ENCODE results near the gene C4B. TPM values are rescaled to one million over a fixed set of nuclear protein-coding genes. Genes with fewer than 3 reads are reported as not detected.
"Not testable (repeated sequence)": the region's sequence is repeated elsewhere in the genome, so short reads cannot be mapped to it uniquely, and the experiment has no call there.

Gene C4B
- total RNA-seq, 3 donors from 2014 or later: 4.9 to 5.3 (median 5.2) TPM

GRCh38 chr6:32005538-32005880 lies 9.1 kb upstream of the C4B start:
- H3K9me3 Mint-ChIP-seq; DNase-seq; H3K4me1 Mint-ChIP-seq (ENCODE audit: low read depth); H3K4me3 Mint-ChIP-seq; H3K36me3 Mint-ChIP-seq (ENCODE audit: insufficient read depth); H3K27me3 Mint-ChIP-seq (ENCODE audit: low read depth); ATAC-seq: not testable (repeated sequence)

GRCh38 chr6:32005991-32006529 lies 8.5 kb upstream of the C4B start:
- H3K27me3 Mint-ChIP-seq (ENCODE audit: low read depth); H3K36me3 Mint-ChIP-seq (ENCODE audit: insufficient read depth); H3K4me3 Mint-ChIP-seq; H3K9me3 Mint-ChIP-seq; H3K4me1 Mint-ChIP-seq (ENCODE audit: low read depth); DNase-seq; ATAC-seq: not testable (repeated sequence)

- not testable (repeated sequence) for H3K27me3 Mint-ChIP-seq (ENCODE audit: low read depth); H3K4me3 Mint-ChIP-seq; ATAC-seq; DNase-seq; H3K4me1 Mint-ChIP-seq (ENCODE audit: low read depth); H3K36me3 Mint-ChIP-seq (ENCODE audit: insufficient read depth); H3K9me3 Mint-ChIP-seq
Observed at GRCh38 chr6:32007086-32007485, 7.5 kb upstream of the C4B start.

GRCh38 chr6:32008037-32008436 lies 6.6 kb upstream of the C4B start:
- not testable (repeated sequence) for H3K27me3 Mint-ChIP-seq (ENCODE audit: low read depth); H3K9me3 Mint-ChIP-seq; H3K36me3 Mint-ChIP-seq (ENCODE audit: insufficient read depth); ATAC-seq; DNase-seq; H3K4me3 Mint-ChIP-seq; H3K4me1 Mint-ChIP-seq (ENCODE audit: low read depth)

- H3K4me3 Mint-ChIP-seq; H3K27me3 Mint-ChIP-seq (ENCODE audit: low read depth); DNase-seq; H3K36me3 Mint-ChIP-seq (ENCODE audit: insufficient read depth); ATAC-seq; H3K9me3 Mint-ChIP-seq; H3K4me1 Mint-ChIP-seq (ENCODE audit: low read depth): not testable (repeated sequence)
Observed at GRCh38 chr6:32008616-32009015, 6.0 kb upstream of the C4B start.

GRCh38 chr6:32009537-32009936 lies 5.1 kb upstream of the C4B start:
- not testable (repeated sequence) for ATAC-seq; H3K27me3 Mint-ChIP-seq (ENCODE audit: low read depth); H3K36me3 Mint-ChIP-seq (ENCODE audit: insufficient read depth); H3K4me1 Mint-ChIP-seq (ENCODE audit: low read depth); H3K9me3 Mint-ChIP-seq; DNase-seq; H3K4me3 Mint-ChIP-seq

GRCh38 chr6:32010856-32011530 lies 3.6 kb upstream of the C4B start:
- H3K36me3 Mint-ChIP-seq (ENCODE audit: insufficient read depth); DNase-seq; ATAC-seq; H3K4me1 Mint-ChIP-seq (ENCODE audit: low read depth); H3K9me3 Mint-ChIP-seq; H3K4me3 Mint-ChIP-seq; H3K27me3 Mint-ChIP-seq (ENCODE audit: low read depth): not testable (repeated sequence)

GRCh38 chr6:32012941-32013617 lies 1.5 kb upstream of the C4B start:
- not testable (repeated sequence) for H3K27me3 Mint-ChIP-seq (ENCODE audit: low read depth); H3K4me1 Mint-ChIP-seq (ENCODE audit: low read depth); DNase-seq; ATAC-seq; H3K36me3 Mint-ChIP-seq (ENCODE audit: insufficient read depth); H3K4me3 Mint-ChIP-seq; H3K9me3 Mint-ChIP-seq

- H3K27me3 Mint-ChIP-seq (ENCODE audit: low read depth); H3K9me3 Mint-ChIP-seq; ATAC-seq; H3K4me1 Mint-ChIP-seq (ENCODE audit: low read depth); DNase-seq; H3K4me3 Mint-ChIP-seq; H3K36me3 Mint-ChIP-seq (ENCODE audit: insufficient read depth): not testable (repeated sequence)
Observed at GRCh38 chr6:32013738-32014137, 857 bp upstream of the C4B start.

- not testable (repeated sequence) for H3K4me1 Mint-ChIP-seq (ENCODE audit: low read depth); H3K4me3 Mint-ChIP-seq; ATAC-seq; H3K27me3 Mint-ChIP-seq (ENCODE audit: low read depth); H3K9me3 Mint-ChIP-seq; DNase-seq; H3K36me3 Mint-ChIP-seq (ENCODE audit: insufficient read depth)
Observed at GRCh38 chr6:32022100-32022499, 7.5 kb downstream of the C4B start.

GRCh38 chr6:32028631-32029030 lies 14.0 kb downstream of the C4B start:
- H3K9me3 Mint-ChIP-seq; H3K36me3 Mint-ChIP-seq (ENCODE audit: insufficient read depth); ATAC-seq; H3K27me3 Mint-ChIP-seq (ENCODE audit: low read depth); DNase-seq; H3K4me1 Mint-ChIP-seq (ENCODE audit: low read depth); H3K4me3 Mint-ChIP-seq: not testable (repeated sequence)

- H3K36me3 Mint-ChIP-seq (ENCODE audit: insufficient read depth): not testable (repeated sequence)
Observed at GRCh38 chr6:32029553-32029952, 15.0 kb downstream of the C4B start.

GRCh38 chr6:32035283-32036013 lies 20.9 kb downstream of the C4B start:
- not testable (repeated sequence) for H3K36me3 Mint-ChIP-seq (ENCODE audit: insufficient read depth); H3K9me3 Mint-ChIP-seq; ATAC-seq; DNase-seq; H3K27me3 Mint-ChIP-seq (ENCODE audit: low read depth); H3K4me3 Mint-ChIP-seq; H3K4me1 Mint-ChIP-seq (ENCODE audit: low read depth)

More at GRCh38 chr6:32029553-32029952, 15.0 kb downstream of the C4B start:
- H3K27me3 Mint-ChIP-seq (ENCODE audit: low read depth); H3K9me3 Mint-ChIP-seq; H3K4me3 Mint-ChIP-seq; H3K4me1 Mint-ChIP-seq (ENCODE audit: low read depth); DNase-seq; ATAC-seq: not testable (repeated sequence)

GRCh38 chr6:32037136-32037535 lies 22.5 kb downstream of the C4B start:
- not testable (repeated sequence) for H3K9me3 Mint-ChIP-seq; H3K4me1 Mint-ChIP-seq (ENCODE audit: low read depth)

More at GRCh38 chr6:32037136-32037535, 22.5 kb downstream of the C4B start:
- DNase-seq; H3K36me3 Mint-ChIP-seq (ENCODE audit: insufficient read depth); ATAC-seq; H3K27me3 Mint-ChIP-seq (ENCODE audit: low read depth); H3K4me3 Mint-ChIP-seq: not testable (repeated sequence)

Measured in activated T-cell treated with anti-CD3 and anti-CD28 coated beads, Interleukin-2, amount 50 U/mL, for 4 hours (primary cell).